SU-DHL-6 (cell line): Measurements from ENCODE around the gene BEND6.

Source experiments
- CTCF ChIP-seq: fragments of 200-600 bp; sonication (generic); IDR thresholded peaks from one replicate; pipeline ENCODE4 v1.5.1; 2017; ENCODE audit warnings: antibody characterized with exemption, mild to moderate bottlenecking, low read length, moderate library complexity; ENCODE audit not compliant: insufficient read depth, poor library complexity, severe bottlenecking
- EZH2phosphoT487 ChIP-seq: fragments of 200-600 bp; sonication (generic), shearing (Covaris generic); conservative IDR thresholded peaks from 2 replicates; pipeline ENCODE4 v1.6.1; 2018; ENCODE audit warnings: mild to moderate bottlenecking, antibody characterized with exemption, low read length, moderate library complexity, mixed read lengths

GRCh38 chr6:57024775-57025174 lies 69.9 kb downstream of the BEND6 start:
- TF ChIP-seq CTCF (no peak), EZH2phosphoT487 (no peak)
